ENCODE data around the gene COL4A2.

GRCh38 chr13:110506396-110506795 lies 199.3 kb downstream of the COL4A2 start:
- TF ChIP-seq CTCF (IDR thresholded peaks at IDR 0.05; ENCODE audit: low read depth, low read length, missing input control) (no peak), ATF3 (IDR thresholded peaks at IDR 0.05) (no peak), RAD21 (IDR thresholded peaks at IDR 0.05) (no peak), REST (IDR thresholded peaks at IDR 0.05) (no peak), YY1 (IDR thresholded peaks at IDR 0.05) (no peak), MAX (IDR thresholded peaks at IDR 0.05) (no peak), RXRA (IDR thresholded peaks at IDR 0.05) (no peak)

Data from liver (tissue), 3 donors.